GM13976 (cell line): ENCODE data around the gene TTC7B.

Experiments
- DNase-seq: peaks from one replicate; pipeline ENCODE4 v3.0.0; 2012; ENCODE audit warnings: low spot score
- in situ Hi-C: fragments of 300-500 bp; cut with MboI; formaldehyde crosslinking; loops from one replicate; pipeline ENCODE4 v1.12.0; 2022; ENCODE audit warnings: low sequenced_read_pairs, mixed read lengths, inconsistent platforms; ENCODE audit not compliant: unreplicated experiment
- TF ChIP-seq, protein P1 (sequence below): IDR thresholded peaks from 2 replicates; pipeline ENCODE4 v1.5.1; 2012; ENCODE audit warnings: borderline replicate concordance, mild to moderate bottlenecking; ENCODE audit not compliant: insufficient read depth; ENCODE audit errors: extremely low read depth, missing control alignments, control extremely low read depth

TTC7B gene

DNA sequence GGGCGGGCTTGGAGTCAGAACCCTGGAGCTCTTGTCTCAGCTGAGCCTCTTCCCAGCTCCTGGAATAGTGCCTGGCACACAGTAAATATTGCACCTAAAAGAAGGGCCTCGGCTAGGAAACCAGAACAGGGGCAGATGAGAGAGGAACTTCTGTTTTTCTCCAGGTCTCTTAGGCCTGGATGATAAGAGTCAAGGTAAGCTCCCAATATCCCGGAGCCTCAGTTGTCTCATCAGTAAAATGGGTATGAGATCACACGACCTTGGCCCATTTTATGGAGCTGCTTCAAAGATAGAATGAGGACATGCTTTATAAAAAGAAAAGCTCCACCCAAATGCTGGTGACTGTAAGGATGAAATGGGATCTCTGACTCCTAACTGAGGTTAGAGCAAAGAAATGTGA lies 202.2 kb downstream of the TTC7B start:
- no peak for DNase-seq
- in situ Hi-C loops = no loop called here
- TF ChIP-seq, protein P1, sequence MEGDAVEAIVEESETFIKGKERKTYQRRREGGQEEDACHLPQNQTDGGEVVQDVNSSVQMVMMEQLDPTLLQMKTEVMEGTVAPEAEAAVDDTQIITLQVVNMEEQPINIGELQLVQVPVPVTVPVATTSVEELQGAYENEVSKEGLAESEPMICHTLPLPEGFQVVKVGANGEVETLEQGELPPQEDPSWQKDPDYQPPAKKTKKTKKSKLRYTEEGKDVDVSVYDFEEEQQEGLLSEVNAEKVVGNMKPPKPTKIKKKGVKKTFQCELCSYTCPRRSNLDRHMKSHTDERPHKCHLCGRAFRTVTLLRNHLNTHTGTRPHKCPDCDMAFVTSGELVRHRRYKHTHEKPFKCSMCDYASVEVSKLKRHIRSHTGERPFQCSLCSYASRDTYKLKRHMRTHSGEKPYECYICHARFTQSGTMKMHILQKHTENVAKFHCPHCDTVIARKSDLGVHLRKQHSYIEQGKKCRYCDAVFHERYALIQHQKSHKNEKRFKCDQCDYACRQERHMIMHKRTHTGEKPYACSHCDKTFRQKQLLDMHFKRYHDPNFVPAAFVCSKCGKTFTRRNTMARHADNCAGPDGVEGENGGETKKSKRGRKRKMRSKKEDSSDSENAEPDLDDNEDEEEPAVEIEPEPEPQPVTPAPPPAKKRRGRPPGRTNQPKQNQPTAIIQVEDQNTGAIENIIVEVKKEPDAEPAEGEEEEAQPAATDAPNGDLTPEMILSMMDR = no peak

DNA sequence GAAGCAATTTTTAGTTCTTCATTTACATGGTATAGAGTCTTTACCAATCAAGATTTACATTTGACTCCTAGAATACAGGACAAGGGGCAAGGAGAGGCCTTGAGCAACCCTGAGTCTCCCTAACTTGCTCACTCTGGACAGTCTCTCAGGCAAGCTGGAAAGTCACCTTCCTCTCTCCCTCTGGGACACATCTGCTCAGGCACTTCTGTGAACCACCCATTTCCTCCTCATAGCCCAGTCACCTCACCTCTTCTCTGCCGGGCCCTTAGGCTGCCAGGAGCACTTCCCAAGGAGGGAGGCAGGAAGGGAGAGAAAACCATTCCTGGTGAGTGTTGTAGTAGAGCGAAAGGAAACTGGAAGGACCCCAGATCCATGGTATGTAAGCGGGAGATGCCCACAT lies 202.8 kb downstream of the TTC7B start:
- DNase-seq = no peak
- TF ChIP-seq, protein P1 = no peak
- in situ Hi-C loops = no loop called here

DNA sequence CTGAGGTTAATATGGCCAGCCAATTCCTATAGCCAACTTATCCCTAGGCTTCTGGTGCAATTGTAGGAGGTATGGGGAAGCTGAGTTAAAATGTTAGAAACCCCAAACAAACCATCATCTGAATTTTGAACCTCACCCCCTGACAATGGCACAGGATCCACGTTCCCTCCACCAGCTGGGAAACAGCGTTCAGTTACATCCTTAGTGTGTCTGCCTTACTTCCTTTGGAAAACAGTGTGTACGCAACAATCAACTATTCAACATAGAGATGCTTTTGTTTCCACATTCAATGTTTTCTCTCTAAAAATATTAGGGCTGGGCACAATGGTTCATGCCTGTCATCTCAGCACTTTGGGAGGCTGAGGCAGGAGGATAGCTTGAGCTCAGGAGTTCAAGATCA lies 203.4 kb downstream of the TTC7B start:
- in situ Hi-C loops = no loop called here
- DNase-seq = no peak
- TF ChIP-seq, protein P1 = no peak

DNA sequence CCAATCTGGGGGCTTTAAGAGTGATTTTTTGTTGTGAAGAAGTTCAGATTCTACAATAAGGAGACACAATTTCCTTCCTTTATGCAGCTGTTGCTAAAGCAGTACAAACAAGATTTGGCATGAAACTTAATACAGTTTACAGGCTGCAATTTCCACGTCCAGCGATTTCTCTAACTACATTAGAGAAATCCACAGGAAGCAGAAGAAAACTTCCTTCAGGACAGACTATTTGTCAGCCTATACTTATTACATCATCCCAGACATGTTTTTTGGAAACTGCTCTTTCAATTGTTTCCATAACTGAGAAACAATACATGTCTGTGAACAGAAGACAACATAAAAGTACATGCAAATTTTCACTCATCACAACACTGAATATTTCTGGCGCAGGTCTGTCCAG lies 204.3 kb downstream of the TTC7B start:
- TF ChIP-seq, protein P1 = no peak
- no peak for DNase-seq
- in situ Hi-C loops = no loop called here

DNA sequence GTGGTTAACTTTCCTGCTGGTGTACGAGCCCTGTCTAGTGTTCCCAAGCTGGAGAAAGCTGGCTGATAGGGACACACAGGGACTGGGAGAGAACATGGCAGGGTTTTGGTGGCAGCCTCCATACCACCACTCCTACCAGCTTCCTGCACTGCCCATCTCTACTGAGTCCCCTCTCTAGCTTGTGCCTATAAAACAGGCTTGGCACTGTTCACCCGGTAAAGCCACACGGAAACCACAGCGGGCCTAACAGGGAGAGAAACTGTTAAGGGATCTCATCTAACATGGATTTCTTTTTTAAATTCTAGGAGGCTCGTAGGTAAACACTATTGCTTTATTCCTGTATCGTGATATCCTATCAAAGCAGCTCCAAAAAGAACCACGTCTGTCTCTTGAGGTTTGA lies 204.7 kb downstream of the TTC7B start:
- in situ Hi-C loops = no loop called here
- TF ChIP-seq, protein P1 = no peak
- DNase-seq = no peak

DNA sequence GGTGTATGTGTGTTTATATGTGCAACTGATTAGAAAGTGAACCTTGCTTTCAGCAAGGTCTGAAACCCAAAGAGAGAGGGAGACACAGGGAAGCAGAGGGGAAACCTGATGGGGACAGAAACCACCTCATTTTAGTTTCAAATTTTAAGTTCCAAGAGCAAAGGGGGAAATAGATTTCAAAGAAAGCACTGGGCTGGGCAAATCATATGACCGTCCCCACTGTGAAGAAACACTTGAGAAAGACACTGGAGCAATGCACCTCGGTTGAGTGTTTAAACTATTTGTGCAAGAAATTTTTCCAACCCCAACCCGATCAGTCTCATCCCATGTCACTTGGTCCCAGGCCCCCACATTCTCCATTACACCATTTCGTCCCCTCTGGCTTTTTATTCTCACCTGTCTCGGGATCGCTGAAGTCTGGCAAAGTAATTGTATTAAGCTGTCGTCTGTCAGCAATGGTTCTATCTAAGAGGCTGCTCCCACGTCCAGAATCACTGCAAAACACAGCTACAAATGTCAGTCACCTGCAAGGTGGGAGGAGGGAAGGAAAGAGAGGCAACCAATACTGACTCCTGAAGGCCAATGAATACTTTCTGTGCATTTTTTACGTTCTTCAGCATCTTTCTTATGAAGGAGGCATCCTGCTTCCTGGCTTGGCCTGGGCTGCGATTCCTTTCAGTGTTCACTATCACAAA lies 205.7 kb downstream of the TTC7B start:
- in situ Hi-C loops = no loop called here
- TF ChIP-seq, protein P1 = no peak
- no peak for DNase-seq
